RWPE1 (cell line): ENCODE results near the gene ZNF644.
"Not testable (repeated sequence)": the region's sequence is repeated elsewhere in the genome, so short reads cannot be mapped to it uniquely, and the experiment has no call there.

Source experiments
- CTCF ChIA-PET: fragments of 350-600 bp; sonication (Branson Sonifier 250); formaldehyde crosslinking; extraction: SDS; loops from one replicate; lab custom pipeline; 2021; lab: Yijun Ruan, JAX
- POLR2A ChIA-PET: fragments of 400-600 bp; formaldehyde crosslinking; extraction: SDS; loops from one replicate; lab custom pipeline; 2020; ENCODE audit warnings: antibody characterized with exemption; ENCODE audit not compliant: low non-redundant PET; lab: Yijun Ruan, JAX
- DNase-seq: peaks from one replicate; pipeline ENCODE4 v3.0.0; 2012; ENCODE audit warnings: low spot score
- H3K27ac ChIP-seq: fragments of 450-650 bp; 2 replicates; pipeline ENCODE4 v1.5.1; 2017
- TF ChIP-seq, protein P1 (sequence below): fragments of 450-650 bp; conservative IDR thresholded peaks from 2 replicates; pipeline ENCODE4 v1.5.1; 2017; ENCODE audit warnings: low read depth, mild to moderate bottlenecking

ZNF644 gene

GRCh38 chr1:91021686-91022517, at the start of gene ZNF644:
Gene ZNF644 (minus strand): TSS chr1:91022035. CDS start chr1:90982353, 39,682 bp downstream.
- CTCF ChIA-PET: interaction anchor here (0.6 kb wide), 3 partner anchors 144 to 1402 kb away, joined by 3 read pairs; no protein-coding TSS in a partner anchor
- H3K27ac ChIP-seq: peak within 1 kb of the TSS; percentile 97
- DNase-seq: peak; percentile 95
- POLR2A ChIA-PET: interaction anchor here (0.5 to 0.7 kb wide), 2 partner anchors 144 to 201 kb away, joined by 3 read pairs; no protein-coding TSS in a partner anchor
- TF ChIP-seq, protein P1, sequence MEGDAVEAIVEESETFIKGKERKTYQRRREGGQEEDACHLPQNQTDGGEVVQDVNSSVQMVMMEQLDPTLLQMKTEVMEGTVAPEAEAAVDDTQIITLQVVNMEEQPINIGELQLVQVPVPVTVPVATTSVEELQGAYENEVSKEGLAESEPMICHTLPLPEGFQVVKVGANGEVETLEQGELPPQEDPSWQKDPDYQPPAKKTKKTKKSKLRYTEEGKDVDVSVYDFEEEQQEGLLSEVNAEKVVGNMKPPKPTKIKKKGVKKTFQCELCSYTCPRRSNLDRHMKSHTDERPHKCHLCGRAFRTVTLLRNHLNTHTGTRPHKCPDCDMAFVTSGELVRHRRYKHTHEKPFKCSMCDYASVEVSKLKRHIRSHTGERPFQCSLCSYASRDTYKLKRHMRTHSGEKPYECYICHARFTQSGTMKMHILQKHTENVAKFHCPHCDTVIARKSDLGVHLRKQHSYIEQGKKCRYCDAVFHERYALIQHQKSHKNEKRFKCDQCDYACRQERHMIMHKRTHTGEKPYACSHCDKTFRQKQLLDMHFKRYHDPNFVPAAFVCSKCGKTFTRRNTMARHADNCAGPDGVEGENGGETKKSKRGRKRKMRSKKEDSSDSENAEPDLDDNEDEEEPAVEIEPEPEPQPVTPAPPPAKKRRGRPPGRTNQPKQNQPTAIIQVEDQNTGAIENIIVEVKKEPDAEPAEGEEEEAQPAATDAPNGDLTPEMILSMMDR: no peak

DNA sequence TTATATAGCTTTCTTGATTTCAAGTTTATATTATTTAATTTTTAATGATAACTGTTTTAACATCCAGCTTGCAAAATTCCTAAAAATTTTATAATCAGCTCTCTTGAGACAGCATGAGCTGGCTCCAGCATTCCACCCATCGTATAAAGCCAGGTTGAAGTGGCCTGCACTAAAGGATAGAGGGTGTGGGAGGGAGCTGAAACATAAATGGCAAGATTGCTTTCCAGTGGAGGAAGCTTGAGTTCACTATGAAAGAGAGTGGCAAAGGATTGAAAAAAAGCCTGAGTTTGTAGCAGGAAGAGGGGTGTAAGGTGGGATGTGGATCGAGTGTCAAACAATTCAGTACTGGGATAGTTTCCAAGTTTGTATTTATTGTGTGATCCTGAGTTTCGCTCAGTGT, 48.5 kb upstream of the ZNF644 start:
- H3K27ac ChIP-seq: no peak overlapping the region
- CTCF ChIA-PET: no interaction called here
- POLR2A ChIA-PET: no interaction called here
- no peak for DNase-seq
- TF ChIP-seq, protein P1: no peak

DNA sequence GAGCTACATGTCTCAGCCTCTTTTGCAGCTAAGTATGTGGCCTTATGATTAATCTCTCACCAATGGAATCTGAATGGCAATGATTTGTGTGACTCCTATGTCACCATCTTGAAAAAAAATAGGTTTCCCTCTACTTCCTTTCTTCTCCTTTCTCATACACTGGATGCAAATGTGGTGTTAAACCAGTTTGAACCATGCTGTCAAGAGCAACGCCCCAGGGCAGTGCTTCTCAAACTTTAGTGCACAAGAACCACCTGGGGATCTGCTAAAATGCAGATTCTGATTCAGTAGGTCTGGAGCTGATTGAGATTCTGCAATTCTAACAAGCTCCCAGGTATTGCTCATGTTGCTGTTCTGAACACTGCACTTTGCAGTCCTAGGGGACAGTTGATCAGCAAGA, 44.7 kb upstream of the ZNF644 start:
- ChIA-PET CTCF (no interaction called here), POLR2A (no interaction called here)
- DNase-seq: no peak
- TF ChIP-seq, protein P1: no peak
- H3K27ac ChIP-seq: no peak overlapping the region

- H3K27ac ChIP-seq: no peak overlapping the region
- no peak for DNase-seq
- ChIA-PET POLR2A (no interaction called here), CTCF (no interaction called here)
- TF ChIP-seq, protein P1: no peak
Observed at GRCh38 chr1:91065337-91065736, 43.5 kb upstream of the ZNF644 start.

DNA sequence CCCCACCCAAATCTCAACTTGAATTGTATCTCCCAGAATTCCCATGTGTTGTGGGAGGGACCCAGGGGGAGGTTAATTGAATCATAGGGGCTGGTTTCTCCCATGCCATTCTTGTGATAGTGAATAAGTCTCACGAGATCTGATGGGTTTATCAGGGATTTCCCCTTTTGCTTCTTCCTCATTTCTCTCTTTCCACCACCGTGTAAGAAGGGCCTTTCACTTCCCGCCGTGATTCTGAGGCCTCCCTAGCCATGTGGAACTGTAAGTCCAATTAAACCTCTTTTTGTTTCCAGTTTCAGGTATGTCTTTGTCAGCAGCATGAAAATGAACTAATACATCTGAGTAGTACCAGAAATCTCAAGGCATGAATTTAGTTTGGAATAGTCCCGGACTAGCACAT, 41.6 kb upstream of the ZNF644 start:
- H3K27ac ChIP-seq, POLR2A ChIA-PET, DNase-seq, CTCF ChIA-PET: not testable (repeated sequence)

- no peak overlapping the region for H3K27ac ChIP-seq
- ChIA-PET POLR2A (interaction anchor here (0.6 kb wide), 1 partner anchor 38 kb away, joined by 6 read pairs; no protein-coding TSS in a partner anchor), CTCF (interaction anchor here (0.9 kb wide), 1 partner anchor 107 kb away, joined by 3 read pairs; no protein-coding TSS in a partner anchor)
- no peak for DNase-seq
- TF ChIP-seq, protein P1: no peak
Observed at GRCh38 chr1:91059157-91059556, 37.3 kb upstream of the ZNF644 start.

GRCh38 chr1:91057784-91058183, 35.9 kb upstream of the ZNF644 start:
- CTCF ChIA-PET: no interaction called here

More at GRCh38 chr1:91057784-91058183, 35.9 kb upstream of the ZNF644 start:
- H3K27ac ChIP-seq: no peak overlapping the region
- TF ChIP-seq, protein P1: no peak
- POLR2A ChIA-PET: no interaction called here
- no peak for DNase-seq
